ENCODE results near the gene TMPRSS9.

The TMPRSS9 gene

DNA sequence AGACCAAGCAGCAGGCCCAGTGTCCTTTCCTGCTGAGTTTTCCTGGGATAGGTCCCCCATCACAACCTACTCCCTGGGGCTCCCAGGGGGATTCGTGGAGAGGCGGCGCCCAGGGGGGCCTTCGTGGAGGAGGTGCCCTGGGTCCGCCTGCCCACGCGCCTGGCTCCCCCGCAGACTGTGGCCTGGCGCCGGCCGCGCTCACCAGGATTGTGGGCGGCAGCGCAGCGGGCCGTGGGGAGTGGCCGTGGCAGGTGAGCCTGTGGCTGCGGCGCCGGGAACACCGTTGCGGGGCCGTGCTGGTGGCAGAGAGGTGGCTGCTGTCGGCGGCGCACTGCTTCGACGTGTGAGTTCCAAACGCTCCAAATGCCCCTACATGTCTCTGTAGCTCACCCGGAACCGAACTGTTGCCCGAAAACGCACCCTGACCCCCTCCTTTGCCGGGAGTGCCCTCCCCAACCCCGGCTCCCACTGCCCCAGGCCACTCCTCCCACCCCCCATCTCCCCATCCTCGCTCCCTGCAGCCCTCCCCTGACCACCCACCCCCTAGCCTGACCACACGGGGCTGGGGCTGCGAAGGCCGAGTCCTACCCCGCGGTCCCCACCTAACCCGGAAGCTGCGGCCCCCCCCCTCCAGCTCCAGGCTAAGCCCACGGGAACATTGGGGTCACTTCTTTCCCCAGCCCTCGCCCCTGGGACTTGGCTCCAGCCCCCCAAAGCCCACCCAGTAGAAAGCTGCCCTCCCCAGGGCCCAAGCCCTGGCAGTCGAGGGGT is 64.0 kb downstream of the TMPRSS9 start:
- DNase-seq = no peak

DNA sequence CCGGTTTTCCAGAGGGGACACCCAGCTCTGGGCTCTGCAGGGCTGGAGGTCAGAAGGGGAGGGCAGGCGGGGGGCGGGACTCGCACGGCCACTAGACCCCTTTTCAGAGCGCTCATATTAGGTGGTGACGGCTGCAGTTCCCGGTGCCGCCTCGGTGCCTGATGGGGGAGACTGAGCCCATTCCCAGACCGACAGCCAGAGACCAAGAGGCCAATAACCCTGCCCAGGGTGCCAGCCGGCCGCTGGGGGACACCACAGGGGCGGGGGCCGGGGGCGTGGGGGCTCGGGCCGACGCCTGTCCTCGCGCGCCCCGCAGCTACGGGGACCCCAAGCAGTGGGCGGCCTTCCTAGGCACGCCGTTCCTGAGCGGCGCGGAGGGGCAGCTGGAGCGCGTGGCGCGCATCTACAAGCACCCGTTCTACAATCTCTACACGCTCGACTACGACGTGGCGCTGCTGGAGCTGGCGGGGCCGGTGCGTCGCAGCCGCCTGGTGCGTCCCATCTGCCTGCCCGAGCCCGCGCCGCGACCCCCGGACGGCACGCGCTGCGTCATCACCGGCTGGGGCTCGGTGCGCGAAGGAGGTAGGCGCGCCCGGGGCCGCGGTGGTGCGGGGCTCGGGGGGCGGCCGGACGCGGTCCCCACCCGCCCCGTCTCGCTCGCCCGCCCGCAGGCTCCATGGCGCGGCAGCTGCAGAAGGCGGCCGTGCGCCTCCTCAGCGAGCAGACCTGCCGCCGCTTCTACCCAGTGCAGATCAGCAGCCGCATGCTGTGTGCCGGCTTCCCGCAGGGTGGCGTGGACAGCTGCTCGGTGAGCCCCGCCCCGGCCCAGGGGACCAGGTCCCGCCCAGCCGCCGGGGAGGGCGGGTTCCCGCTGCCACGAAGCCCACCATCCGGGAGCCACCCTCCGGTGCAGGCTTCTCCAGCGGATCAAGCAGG is 64.9 kb downstream of the TMPRSS9 start:
- DNase-seq = no peak

DNA sequence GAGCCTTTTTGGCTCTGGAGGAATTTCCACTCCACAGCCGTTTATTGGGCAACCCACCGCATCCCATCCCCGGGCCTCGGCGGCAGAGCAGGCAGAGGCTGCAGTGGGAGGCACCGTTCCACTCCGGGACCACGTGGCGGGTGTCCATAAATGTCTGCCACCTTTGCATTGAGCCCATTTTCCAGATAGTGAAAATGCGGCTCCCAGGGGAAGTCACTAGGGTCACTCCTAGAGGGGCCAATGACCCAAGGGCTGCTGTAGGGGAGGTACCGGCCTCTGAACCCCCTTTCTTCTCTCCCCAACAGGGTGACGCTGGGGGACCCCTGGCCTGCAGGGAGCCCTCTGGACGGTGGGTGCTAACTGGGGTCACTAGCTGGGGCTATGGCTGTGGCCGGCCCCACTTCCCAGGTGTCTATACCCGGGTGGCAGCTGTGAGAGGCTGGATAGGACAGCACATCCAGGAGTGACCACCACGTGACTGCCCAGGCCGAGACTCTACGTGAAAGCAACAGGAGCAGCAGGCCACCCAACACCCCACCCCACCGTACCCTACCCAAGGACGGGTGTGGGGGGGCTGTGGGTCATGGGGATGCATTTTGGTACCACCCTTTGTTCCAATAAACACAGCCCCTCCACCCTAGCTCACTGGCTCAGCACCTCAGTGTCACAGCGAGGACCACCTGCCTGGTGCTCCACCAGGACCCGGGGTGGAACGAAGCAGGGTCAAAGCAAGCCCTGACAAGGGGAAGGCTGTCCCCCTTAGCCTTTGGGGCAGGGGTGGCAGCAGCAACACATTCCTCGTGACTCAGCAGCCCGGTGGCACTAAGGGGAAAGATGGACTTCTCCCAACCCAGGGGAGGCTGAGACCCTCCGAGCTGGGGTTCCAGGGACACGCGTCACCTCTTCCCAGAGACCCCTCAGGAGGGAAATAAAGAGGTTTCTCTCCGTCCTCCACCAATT is 65.8 kb downstream of the TMPRSS9 start:
- DNase-seq = no peak

DNA sequence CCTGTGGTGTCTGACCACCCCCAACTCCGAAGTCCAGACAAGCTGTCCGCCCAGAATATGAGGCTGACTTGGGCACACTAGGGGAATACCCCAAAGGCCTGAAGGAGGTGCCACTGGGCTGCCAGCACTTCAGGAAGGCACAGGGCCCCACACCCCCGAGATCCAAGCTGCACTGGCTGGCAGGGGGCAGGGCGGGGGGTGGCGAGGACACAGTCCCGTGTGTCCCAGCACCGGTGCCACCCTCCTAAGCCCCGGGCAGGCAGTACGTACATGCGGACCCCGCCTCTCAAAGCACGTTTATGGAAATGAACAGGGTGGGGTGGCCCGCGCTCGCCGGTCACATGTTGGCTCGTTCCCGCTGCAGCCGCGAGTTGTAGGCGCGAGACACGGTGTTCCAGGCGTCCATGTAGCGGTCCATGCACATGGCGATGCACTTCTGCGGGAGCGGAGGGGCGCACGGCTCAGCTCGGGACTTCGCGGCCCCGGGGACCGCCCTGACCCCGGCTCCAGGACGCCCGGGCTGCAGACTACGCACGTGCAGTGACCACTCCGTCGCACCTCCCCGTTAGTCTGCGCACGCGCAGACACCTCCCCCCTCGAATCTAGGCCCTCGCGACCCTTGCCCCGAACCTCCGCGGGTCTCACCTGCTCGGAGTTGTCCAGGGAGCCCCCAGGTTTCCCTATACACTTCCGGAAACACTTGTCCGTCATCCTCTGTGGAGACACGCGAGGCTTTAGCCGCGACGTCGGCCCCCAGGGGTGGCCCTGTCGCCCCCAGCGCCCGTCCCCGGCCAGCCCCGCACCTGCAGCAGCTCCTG is 66.8 kb downstream of the TMPRSS9 start:
- DNase-seq = peak; percentile 41 to 49

DNA sequence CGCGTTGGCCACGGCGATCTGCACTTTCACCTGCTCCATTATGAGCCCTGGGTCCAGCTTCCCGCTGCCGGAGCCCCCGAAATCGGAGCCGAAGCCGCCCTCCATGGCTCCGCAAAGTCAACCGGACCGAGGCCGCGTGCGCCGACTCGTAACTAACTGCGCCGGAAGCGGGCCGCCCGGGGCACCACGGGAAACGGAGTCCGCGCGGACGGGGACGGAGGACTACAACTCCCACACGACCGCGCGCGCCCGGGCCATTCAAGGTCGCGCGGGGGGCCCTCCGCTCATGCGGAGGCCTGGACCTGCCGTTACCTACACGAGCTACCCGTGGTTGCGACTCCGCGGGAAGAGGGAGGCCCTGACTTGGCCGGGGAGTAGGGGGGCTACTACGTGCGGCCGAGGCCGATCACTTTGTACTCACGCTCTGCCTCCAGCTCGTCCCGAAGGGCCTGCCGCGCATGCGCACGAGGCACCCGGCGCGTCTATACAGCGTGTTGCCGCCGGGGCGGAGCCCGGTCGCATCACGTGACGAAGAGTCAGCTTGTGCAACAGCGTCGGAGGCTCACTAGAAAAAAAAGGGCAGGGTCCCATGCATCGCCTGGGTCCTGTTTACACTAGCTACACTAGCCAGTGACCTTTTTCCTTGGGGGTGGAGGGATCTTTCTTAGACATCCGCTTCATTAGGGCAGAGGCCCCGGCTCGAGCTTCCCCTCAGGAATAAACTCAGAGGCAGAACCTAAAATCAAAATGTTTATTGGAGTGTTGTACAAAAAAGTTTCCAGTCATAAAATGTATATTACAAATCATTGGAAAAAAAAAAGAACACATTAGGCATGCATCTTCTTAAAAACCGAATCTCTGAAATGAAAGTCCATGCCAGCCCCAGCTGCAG is 67.6 kb downstream of the TMPRSS9 start, which contains the start of gene TIMM13:
TSS of gene TIMM13 (minus strand) at position 158 of the 892 bp plus-strand sequence. CDS start at position 105, 53 bp downstream.
- DNase-seq = peak; percentile 94 to 95

DNA sequence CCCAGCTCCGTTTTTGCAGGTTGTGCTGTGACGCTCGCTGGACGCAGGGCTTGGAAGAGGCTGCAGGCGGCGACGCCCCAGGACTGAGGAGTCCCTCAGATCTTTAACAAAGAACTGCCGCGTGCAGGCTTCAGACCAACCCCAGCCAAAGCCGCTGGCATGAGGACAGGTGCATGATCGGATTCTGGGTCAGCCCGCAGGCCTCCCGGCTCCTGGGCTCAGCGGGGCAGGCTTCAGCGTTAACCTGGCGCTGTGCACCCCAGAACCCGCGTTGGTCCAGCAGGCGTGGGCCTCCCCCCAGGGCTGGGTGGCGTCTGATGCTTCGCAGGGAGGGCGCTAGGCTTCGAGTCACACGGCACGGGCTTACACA is 68.2 kb downstream of the TMPRSS9 start:
- no peak for DNase-seq

DNA sequence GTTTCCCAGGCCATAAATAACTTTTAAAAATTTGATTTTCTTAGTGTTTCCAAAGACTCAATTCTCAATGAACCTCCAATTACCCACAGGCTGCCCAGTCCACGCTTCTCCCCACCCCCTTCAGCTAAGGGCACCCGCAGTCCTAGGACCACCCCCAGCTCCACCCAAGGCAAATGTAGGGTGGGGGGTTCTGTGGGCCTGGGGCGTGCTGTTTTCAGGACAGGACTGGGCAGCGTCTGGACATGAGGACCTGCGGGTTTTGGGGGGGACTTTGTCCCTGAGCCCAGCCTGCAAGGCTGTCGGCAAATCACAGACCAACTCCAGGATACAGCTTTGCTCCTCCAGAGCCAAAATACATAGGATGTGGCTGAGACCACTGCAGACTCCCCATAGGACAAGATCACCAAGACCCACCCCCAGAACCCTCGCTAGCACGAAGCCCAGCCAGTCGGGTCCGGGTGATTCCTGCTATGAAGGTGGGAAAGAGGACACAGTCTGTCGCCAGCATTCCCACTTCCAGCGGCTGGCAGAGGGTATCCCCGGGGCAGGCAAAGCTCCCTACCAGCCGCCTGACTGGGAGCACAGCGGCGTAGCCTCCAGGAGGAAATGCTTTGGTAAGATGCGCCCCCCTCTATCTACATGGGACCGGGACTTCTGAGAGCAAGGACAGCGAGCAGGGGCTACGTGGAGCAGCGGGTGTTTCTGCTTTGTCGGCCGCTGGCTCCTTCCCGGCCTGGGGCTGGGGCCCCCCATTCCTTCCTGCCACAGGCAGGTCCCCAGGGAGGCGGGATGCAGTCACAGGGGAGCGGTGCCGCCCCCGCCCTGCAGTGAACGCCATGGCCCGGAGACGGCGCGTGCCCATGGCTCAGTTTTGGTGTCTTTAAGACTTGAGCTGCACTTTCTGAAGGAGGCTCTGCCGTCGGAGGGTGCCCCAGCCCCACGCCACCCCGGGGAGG is 69.0 kb downstream of the TMPRSS9 start:
- DNase-seq = no peak

GRCh38 chr19:2429917-2430535 is 70.0 kb downstream of the TMPRSS9 start:
- DNase-seq = no peak

DNA sequence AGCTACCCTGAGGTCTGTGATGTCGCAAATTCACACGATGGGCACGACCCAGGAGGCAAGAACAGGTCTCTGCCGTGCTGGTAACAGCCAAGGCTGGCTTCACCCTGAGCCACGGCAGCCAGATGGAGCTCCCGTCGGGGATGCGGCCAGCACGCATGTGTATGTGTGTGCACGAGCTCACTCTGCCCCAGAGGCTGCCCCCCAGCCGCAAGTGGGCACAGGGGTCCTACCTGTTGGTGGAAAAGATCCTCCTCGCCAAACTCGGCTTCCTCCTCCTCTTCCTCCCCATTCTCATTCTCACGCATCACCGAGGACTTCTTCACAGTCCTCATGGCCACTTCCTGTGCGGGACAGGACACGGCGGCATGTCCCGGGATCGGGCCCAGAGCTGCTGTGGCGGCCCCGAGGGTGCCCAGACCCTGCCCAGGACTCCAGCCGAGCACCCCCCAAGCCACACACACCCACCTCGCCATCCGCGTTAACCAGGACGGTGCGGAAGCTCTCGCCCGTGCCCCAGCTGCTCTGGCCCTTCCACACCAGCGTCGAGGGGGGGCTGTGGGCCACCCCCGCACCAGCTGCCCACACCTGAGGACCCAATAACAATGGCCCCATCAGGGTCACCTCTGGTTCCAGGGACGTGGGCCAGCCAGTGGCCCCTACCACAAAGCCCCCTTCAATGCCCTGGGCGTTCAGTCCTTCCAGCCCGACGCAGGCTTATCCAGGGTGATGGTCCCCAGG is 71.4 kb downstream of the TMPRSS9 start:
- DNase-seq = no peak

- no peak for DNase-seq
Measured at GRCh38 chr19:2432131-2432848, 72.2 kb downstream of the TMPRSS9 start.

- no peak for DNase-seq
Measured at GRCh38 chr19:2433854-2434253, 73.8 kb downstream of the TMPRSS9 start.

GRCh38 chr19:2434267-2434666 is 74.2 kb downstream of the TMPRSS9 start:
- DNase-seq = no peak

- no peak for DNase-seq
Measured at GRCh38 chr19:2434721-2435265, 74.7 kb downstream of the TMPRSS9 start.

GRCh38 chr19:2436384-2436783 is 76.3 kb downstream of the TMPRSS9 start:
- no peak for DNase-seq

DNA sequence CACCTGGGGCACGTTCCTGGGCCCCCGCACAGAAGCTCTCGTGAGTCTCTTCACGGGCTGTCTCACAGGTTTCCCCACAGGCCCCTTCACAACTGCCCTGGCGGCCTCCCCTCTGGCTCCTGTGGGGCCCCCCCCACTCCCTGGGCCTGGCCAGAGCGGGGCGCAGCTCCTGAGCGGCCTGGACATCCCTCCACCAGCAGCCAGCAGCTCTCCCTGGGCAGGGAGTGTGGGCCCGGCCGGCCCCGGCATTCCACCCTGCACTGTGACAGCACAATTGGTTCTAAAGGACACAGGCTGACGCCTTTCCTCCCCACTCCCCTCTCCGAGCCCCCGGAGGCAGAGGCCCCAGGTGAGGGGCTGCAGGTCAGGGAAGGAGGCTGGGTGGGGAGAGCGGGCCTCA is 76.9 kb downstream of the TMPRSS9 start:
- DNase-seq = no peak

DNA sequence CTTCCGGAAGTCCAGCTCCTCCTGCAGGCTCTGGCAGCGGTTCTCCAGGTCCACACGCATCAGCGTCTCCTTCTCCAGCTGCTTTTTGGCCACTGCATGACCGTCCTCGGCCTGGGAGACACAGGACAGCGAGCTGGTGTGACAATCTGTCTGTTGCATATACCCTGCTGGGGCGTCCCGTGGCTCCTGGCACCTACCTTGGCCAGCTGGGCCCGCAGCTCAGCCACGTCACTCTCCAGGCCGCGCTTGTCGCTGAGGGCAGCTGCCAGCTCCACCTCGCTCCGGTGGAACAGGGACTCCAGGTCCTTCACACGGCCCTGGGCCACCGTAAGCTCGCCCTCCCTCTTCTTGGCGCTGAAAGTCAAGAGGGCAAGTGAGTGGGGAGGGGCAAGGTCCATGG is 78.1 kb downstream of the TMPRSS9 start:
- DNase-seq = no peak

DNA sequence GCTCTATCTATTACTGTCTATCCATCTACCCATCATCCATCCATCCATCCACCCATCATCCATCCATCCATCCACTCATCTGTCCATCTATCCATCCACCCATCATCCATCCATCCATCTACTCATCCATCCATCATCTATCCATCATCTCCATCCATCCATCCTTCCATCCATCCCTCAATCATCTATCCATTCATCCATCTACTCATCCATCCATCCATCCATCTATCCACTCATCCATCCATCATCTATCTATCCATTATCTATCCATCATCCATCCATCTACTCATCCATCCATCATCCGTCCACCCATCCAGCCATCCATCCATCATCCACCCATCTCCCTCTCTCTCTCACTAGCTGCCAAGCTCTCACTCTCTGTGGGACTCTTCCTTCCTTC is 80.5 kb downstream of the TMPRSS9 start:
- no peak for DNase-seq
